Mesenchymal stem cell (in vitro differentiated cells and primary cell): ENCODE data around the gene PTPRG. TPM values are rescaled to one million over a fixed set of nuclear protein-coding genes. Genes with fewer than 3 reads are reported as not detected.

Experiments used
- small RNA-seq: library from polyadenylated mRNA; stranded (forward); fragments of <200 nt; extraction: miRNeasy Mini kit (QIAGEN cat#:217004); gene quantifications from one replicate; pipeline ENCODE3, GENCODE V24; 2013; ENCODE audit warnings: low read depth

PTPRG gene

Small RNAs within 50 kb of the gene (small RNA-seq; reads per million reads assigned to genes)
- gene RF00019 (not detected), gene RNU2-10P (not detected)
